VCaP (cell line): ENCODE measurements around the gene FSTL3.

Experiments
- H3K27ac ChIP-seq: fragments of 450-650 bp; 2 replicates; pipeline ENCODE4 v1.5.1; 2017
- TF ChIP-seq, protein P1 (sequence below): fragments of 450-650 bp; conservative IDR thresholded peaks from 2 replicates; pipeline ENCODE4 v1.5.1; 2017; ENCODE audit warnings: mild to moderate bottlenecking, moderate library complexity

FSTL3 gene

DNA sequence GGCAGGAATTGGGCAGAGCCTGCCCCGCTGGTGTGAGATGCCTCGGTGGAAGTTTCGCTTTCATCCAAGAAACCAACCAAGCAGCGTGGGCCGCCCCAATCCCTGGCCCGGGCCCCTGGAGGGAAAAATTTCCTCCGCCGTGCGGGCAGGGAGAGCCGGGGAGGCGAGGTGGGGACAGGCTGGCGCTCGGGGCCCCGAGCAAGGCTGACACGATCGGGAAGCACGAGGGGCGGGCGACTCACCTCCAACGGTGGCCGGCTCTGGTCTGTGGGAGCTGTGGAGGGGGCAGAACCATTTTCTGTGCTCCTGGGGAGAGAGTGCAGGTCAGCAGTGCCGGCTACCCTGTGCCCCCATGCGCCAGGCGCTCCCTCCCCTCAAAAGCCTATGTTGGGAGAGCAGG is 24.2 kb upstream of the FSTL3 start:
- no peak overlapping the region for H3K27ac ChIP-seq
- TF ChIP-seq, protein P1, sequence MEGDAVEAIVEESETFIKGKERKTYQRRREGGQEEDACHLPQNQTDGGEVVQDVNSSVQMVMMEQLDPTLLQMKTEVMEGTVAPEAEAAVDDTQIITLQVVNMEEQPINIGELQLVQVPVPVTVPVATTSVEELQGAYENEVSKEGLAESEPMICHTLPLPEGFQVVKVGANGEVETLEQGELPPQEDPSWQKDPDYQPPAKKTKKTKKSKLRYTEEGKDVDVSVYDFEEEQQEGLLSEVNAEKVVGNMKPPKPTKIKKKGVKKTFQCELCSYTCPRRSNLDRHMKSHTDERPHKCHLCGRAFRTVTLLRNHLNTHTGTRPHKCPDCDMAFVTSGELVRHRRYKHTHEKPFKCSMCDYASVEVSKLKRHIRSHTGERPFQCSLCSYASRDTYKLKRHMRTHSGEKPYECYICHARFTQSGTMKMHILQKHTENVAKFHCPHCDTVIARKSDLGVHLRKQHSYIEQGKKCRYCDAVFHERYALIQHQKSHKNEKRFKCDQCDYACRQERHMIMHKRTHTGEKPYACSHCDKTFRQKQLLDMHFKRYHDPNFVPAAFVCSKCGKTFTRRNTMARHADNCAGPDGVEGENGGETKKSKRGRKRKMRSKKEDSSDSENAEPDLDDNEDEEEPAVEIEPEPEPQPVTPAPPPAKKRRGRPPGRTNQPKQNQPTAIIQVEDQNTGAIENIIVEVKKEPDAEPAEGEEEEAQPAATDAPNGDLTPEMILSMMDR, result no peak

DNA sequence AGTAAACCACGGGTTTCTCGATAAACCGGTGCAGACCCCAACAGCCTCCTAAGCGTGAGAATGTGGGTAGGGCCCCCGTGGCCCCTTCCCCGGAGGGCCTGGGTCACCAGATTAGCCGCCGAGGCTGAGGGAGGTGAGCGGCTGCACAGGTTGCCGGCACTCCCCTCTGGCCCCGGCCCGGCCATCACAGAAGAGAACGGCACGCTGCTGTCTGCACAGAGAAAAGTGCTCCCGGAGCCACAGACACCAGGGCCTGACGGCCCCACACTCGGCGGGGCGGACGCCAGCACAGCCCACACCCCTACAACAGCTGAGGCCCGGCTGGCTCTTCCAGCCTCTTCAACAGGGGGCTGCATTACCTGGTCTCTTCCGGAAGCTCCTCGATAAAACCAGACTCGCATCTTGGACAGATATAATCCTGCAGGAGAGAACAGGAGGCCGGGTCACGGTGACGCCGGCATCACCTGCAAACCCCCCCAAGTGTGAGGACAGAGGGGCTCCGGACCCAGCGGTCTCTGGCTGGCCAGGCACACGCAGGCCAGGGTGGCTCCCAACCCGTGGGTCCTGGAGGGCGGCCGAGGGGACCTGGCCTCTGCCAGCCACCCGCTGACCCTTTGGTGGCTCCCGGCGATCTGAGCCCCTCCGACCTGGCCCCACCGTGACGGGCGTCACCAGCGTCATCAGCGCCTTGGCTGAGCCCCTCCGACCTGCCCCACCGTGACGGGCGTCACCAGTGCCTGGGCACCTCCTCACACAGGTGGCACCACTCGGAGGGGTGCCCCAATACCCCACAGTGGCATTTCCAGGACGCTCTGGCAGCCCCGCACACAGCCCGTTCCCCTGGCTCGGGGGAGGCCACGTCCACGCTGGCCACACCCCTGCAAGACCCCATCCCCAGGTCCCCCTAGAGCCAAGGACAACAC is 23.5 kb upstream of the FSTL3 start:
- H3K27ac ChIP-seq, result no peak overlapping the region

DNA sequence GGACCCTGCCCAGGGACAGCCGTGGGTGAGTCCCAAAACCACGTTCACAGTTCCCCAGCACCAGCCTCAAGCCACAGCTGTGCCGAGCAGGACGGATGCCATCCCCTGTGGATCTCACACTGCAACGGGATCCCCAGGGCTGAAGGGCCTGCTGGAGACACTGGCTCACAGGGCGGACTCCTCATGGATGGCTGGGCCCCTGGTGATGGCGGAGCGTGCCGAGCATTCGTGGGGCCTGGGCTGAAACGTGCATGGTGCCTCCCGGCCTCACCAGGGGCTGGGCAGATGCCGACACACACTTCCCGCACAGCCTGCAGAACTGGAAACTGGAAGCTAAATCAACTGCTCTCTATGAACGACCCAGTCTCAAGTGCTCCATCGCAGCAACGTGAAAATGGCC is 22.8 kb upstream of the FSTL3 start:
- no peak overlapping the region for H3K27ac ChIP-seq
- TF ChIP-seq, protein P1, result no peak

More for the DNA sequence above, 23.5 kb upstream of the FSTL3 start:
- TF ChIP-seq, protein P1, result no peak

DNA sequence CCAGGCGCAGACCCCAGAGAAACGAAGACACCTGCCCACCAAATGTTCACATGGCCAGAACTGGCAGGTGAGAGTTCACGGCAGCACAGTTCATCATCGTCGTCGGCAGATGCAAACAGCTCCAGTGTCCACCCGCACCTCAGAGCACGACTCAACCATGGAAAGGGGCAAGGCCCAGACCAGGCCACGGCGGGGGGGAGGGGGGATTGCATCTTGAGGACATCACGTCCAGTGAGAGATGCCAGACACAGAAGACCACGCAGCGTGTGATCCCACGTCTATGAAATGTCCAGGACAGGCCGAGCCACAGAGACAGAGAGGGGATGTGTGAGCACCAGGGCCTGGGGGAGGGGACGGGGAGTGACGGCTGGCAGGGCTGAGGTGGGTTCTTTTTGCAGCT is 20.5 kb upstream of the FSTL3 start:
- TF ChIP-seq, protein P1, result no peak

DNA sequence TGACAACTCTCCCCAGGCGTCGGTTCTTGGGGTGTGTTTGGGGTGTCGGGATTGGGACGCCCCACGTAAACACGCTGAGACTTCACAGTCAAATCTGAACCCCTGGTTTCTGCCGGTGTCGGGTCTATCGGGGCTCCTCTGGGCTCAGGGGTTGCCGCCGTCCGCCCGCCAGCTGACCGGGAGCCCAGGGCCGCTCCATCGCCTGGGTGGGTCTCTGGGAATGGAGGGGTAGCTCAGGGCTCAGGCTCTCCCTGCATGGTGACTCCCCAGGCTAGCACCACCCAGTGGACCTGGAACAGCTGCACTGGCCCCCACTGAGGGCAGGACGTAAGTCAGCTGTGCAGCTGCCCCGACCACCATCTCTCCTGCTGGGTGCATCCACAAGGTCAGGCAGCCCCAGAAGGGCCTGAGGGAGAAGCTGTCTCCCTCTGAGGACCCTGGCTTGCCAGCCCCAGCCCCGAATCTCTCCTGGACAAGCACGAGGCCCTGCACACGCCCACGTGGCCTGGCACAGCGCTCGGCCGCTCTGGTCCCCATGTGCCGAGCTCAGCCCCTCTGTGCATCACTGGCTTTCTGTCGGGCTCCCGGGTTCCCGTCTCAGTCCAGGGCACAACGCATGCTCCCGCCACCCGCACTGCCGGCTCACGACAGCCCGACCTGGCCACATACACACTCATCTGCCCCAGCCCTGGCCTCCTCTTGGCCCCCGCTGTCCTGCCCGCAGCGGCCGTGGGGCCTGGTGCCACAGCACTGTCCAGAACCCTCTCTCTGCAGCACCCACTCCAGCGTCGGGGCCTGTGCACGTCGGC is 19.2 kb upstream of the FSTL3 start:
- TF ChIP-seq, protein P1, result no peak
- no peak overlapping the region for H3K27ac ChIP-seq

More for the DNA sequence above, 20.5 kb upstream of the FSTL3 start:
- H3K27ac ChIP-seq, result no peak overlapping the region

DNA sequence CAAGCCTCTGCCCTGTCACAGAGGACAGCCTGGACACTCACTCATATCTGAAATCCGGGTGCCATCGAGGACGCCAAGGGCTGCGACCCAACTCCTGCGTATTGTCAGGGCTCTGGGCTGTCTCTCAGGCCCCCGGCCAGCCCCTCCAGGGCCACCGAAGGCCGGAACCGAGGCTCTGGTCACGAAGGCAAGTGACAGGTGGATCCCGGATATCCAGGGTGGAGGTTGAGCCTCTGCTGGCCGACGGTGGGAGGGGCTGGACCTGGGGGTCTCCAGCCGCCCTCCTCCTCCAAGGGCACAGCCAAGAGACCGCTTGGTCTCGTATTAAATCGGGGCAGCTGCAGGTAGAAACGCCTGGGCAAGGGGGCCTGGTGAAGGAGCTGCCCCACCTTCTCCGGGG is 18.6 kb upstream of the FSTL3 start:
- TF ChIP-seq, protein P1, result no peak
- no peak overlapping the region for H3K27ac ChIP-seq
